WTC11 (cell line): ENCODE measurements around the gene POLR1C. TPM values are rescaled to one million over a fixed set of nuclear protein-coding genes. Genes with fewer than 3 reads are reported as not detected.

Experiments used
- ATAC-seq: fragments of 200-7000 bp; cut with Tn5 transposase; 2 replicates; pipeline ENCODE4 v1.10.0; 2021; ENCODE audit warnings: mild to moderate bottlenecking, moderate library complexity
- CTCF ChIA-PET: fragments of 300-600 bp; sonication (Branson Sonifier 250); formaldehyde crosslinking; loops from one replicate; lab custom pipeline; 2021; ENCODE audit warnings: antibody characterized with exemption; lab: Charles Lee
- POLR2A ChIA-PET: fragments of 350-600 bp; sonication (Branson Sonifier 250); formaldehyde crosslinking; loops from one replicate; lab custom pipeline; 2021; ENCODE audit warnings: antibody characterized with exemption; lab: Charles Lee
- DNase-seq: peaks from one replicate; pipeline ENCODE4 v3.0.0; 2021; ENCODE audit warnings: low spot score
- H3K27ac Mint-ChIP-seq: 2 replicates; pipeline ENCODE4 v1.8.0; 2021; ENCODE audit warnings: mixed read lengths
- H3K27me3 Mint-ChIP-seq: 2 replicates; pipeline ENCODE4 v1.8.0; 2021; ENCODE audit warnings: low read depth, mild to moderate bottlenecking, moderate library complexity, mixed read lengths
- H3K36me3 Mint-ChIP-seq: 2 replicates; pipeline ENCODE4 v1.8.0; 2021; ENCODE audit warnings: mixed read lengths
- H3K4me1 Mint-ChIP-seq: 2 replicates; pipeline ENCODE4 v1.8.0; 2022; ENCODE audit warnings: mixed read lengths
- H3K4me3 Mint-ChIP-seq: 2 replicates; pipeline ENCODE4 v1.8.0; 2021; ENCODE audit warnings: mild to moderate bottlenecking, moderate library complexity, mixed read lengths
- H3K9me3 Mint-ChIP-seq: 2 replicates; pipeline ENCODE4 v1.8.0; 2021; ENCODE audit warnings: mixed read lengths
- AR ChIP-seq: fragments of 250-450 bp; sonication (Bioruptor Pico); IDR thresholded peaks from 2 replicates; pipeline ENCODE4 v1.9.0; 2021; ENCODE audit warnings: mild to moderate bottlenecking
- CDX4 ChIP-seq: fragments of 250-450 bp; sonication (Bioruptor Pico); IDR thresholded peaks from 2 replicates; pipeline ENCODE4 v1.9.0; 2021; ENCODE audit warnings: moderate library complexity, mild to moderate bottlenecking, inconsistent platforms, borderline replicate concordance
- GABPB1 ChIP-seq: sonication (generic); formaldehyde crosslinking; IDR thresholded peaks from 2 replicates; pipeline ENCODE4 v1.8.1; 2023; ENCODE audit warnings: mild to moderate bottlenecking, missing genetic modification reagents
- HMGXB4 ChIP-seq: sonication (generic); formaldehyde crosslinking; IDR thresholded peaks from 2 replicates; pipeline ENCODE4 v1.8.1; 2023; ENCODE audit warnings: mild to moderate bottlenecking, moderate library complexity, missing genetic modification reagents
- JUN ChIP-seq: sonication (generic); formaldehyde crosslinking; IDR thresholded peaks from 2 replicates; pipeline ENCODE4 v1.8.0; 2023; ENCODE audit warnings: mild to moderate bottlenecking, missing genetic modification reagents
- MXD4 ChIP-seq: fragments of 250-450 bp; sonication (Bioruptor Pico); IDR thresholded peaks from 2 replicates; pipeline ENCODE4 v1.8.0; 2021; ENCODE audit warnings: mild to moderate bottlenecking, moderate library complexity, borderline replicate concordance
- MYBL2 ChIP-seq: sonication (generic); formaldehyde crosslinking; IDR thresholded peaks from 2 replicates; pipeline ENCODE4 v1.8.1; 2023; ENCODE audit warnings: mild to moderate bottlenecking, moderate library complexity, missing genetic modification reagents
- NFATC4 ChIP-seq: fragments of 250-450 bp; sonication (Bioruptor Pico); IDR thresholded peaks from 2 replicates; pipeline ENCODE4 v1.9.0; 2021; ENCODE audit warnings: mild to moderate bottlenecking
- NR1H2 ChIP-seq: sonication (generic); formaldehyde crosslinking; IDR thresholded peaks from 2 replicates; pipeline ENCODE4 v1.9.0; 2021; ENCODE audit warnings: mild to moderate bottlenecking, moderate library complexity, missing genetic modification reagents
- NR3C1 ChIP-seq: sonication (generic); formaldehyde crosslinking; conservative IDR thresholded peaks from 2 replicates; pipeline ENCODE4 v1.8.1; 2023; ENCODE audit warnings: low read depth, mild to moderate bottlenecking, missing genetic modification reagents
- PRDM15 ChIP-seq: sonication (generic); formaldehyde crosslinking; IDR thresholded peaks from 2 replicates; pipeline ENCODE4 v1.8.0; 2022; ENCODE audit warnings: missing genetic modification reagents
- TP53 ChIP-seq: sonication (generic); formaldehyde crosslinking; IDR thresholded peaks from 2 replicates; pipeline ENCODE4 v1.8.1; 2023; ENCODE audit warnings: mild to moderate bottlenecking, missing genetic modification reagents
- ZNF232 ChIP-seq: sonication (generic); formaldehyde crosslinking; IDR thresholded peaks from 2 replicates; pipeline ENCODE4 v1.8.0; 2022; ENCODE audit warnings: mild to moderate bottlenecking, missing genetic modification reagents
- ZNF317 ChIP-seq: sonication (generic); formaldehyde crosslinking; IDR thresholded peaks from 2 replicates; pipeline ENCODE4 v1.8.1; 2023; ENCODE audit warnings: low read depth, mild to moderate bottlenecking, moderate library complexity, missing genetic modification reagents, borderline replicate concordance
- ZNF425 ChIP-seq: fragments of 250-450 bp; sonication (Bioruptor Pico); conservative IDR thresholded peaks from 2 replicates; pipeline ENCODE4 v1.9.0; 2021; ENCODE audit warnings: mild to moderate bottlenecking
- ZNF512 ChIP-seq: sonication (generic); formaldehyde crosslinking; IDR thresholded peaks from 2 replicates; pipeline ENCODE4 v1.8.1; 2022; ENCODE audit warnings: missing genetic modification reagents, borderline replicate concordance
- ZNF532 ChIP-seq: fragments of 250-450 bp; sonication (Bioruptor Pico); IDR thresholded peaks from 2 replicates; pipeline ENCODE4 v1.9.0; 2021; ENCODE audit warnings: mild to moderate bottlenecking, borderline replicate concordance
- ZNF671 ChIP-seq: fragments of 250-450 bp; sonication (Bioruptor Pico); IDR thresholded peaks from 2 replicates; pipeline ENCODE4 v1.8.0; 2021; ENCODE audit warnings: mild to moderate bottlenecking
- total RNA-seq: library from RNA; stranded (reverse); gene quantifications from 3 replicates; pipeline ENCODE4 v1.2.3, GENCODE V29; 2021

POLR1C gene
- total RNA-seq, 1 experiment from 2014 or later, result 46.6 TPM

GRCh38 chr6:43493833-43494232 is 23.1 kb upstream of the POLR1C start:
- H3K9me3 Mint-ChIP-seq, result no peaks in the 10 kb centered on the region
- H3K27ac Mint-ChIP-seq, result peak overlapping the region; percentile 60
- ChIA-PET POLR2A (interaction anchor here (1.2 kb wide), 1 partner anchor 440 kb away, joined by 3 read pairs; the partner anchor contains the start of gene CUL7), CTCF (interaction anchor here (0.5 to 7.2 kb wide), 5 partner anchors 13 to 264 kb away, joined by 3 to 75 read pairs (median 8); partner anchors contain the start of genes DLK2, DNPH1 and LRRC73)
- H3K4me3 Mint-ChIP-seq, result no peak overlapping the region
- peaks cover 6% of the 10 kb centered on the region for H3K36me3 Mint-ChIP-seq
- no peak for ATAC-seq
- H3K4me1 Mint-ChIP-seq, result peaks cover 41% of the 10 kb centered on the region
- no peaks in the 10 kb centered on the region for H3K27me3 Mint-ChIP-seq
- TF ChIP-seq ZNF532 (no peak), GABPB1 (no peak), ZNF671 (no peak), TP53 (CRISPR knock-in tag) (no peak), ZNF512 (CRISPR knock-in tag) (no peak), MYBL2 (CRISPR knock-in tag) (no peak), NFATC4 (CRISPR knock-in tag) (no peak), JUN (CRISPR knock-in tag) (no peak), ZNF425 (CRISPR knock-in tag) (no peak), MXD4 (CRISPR knock-in tag) (no peak)
- TF ChIP-seq, all 79 proteins: peak for 0
- no peak for DNase-seq

- Mint-ChIP-seq H3K9me3 (no peaks in the 10 kb centered on the region), H3K27ac (peak overlapping the region; percentile 60), H3K4me3 (no peak overlapping the region), H3K27me3 (no peaks in the 10 kb centered on the region), H3K4me1 (peaks cover 38% of the 10 kb centered on the region), H3K36me3 (peaks cover 10% of the 10 kb centered on the region)
- ATAC-seq (no peak), DNase-seq (no peak)
- POLR2A ChIA-PET, result no interaction called here
- CTCF ChIA-PET, result interaction anchor here (0.5 to 7.2 kb wide), 8 partner anchors 8 to 265 kb away, joined by 3 to 75 read pairs (median 5); partner anchors contain the start of genes DLK2, DNPH1 and LRRC73
- TF ChIP-seq ZNF317 (CRISPR knock-in tag), result no peak
- no peak for TF ChIP-seq HMGXB4 (CRISPR knock-in tag)
- no peak for TF ChIP-seq AR (CRISPR knock-in tag)
- TF ChIP-seq NR3C1 (CRISPR knock-in tag), result no peak
- no peak for TF ChIP-seq PRDM15 (CRISPR knock-in tag)
- TF ChIP-seq NR1H2 (CRISPR knock-in tag), result no peak
- no peak for TF ChIP-seq ZNF232 (CRISPR knock-in tag)
- TF ChIP-seq CDX4 (CRISPR knock-in tag), result no peak
Observed at GRCh38 chr6:43494321-43494720, 22.6 kb upstream of the POLR1C start.
